ENCODE data around the gene ORC3. TPM values are rescaled to one million over a fixed set of nuclear protein-coding genes. Genes with fewer than 3 reads are reported as not detected.

ORC3 gene
- total and polyA plus RNA-seq, 2 donors (not counting 3 experiments of a cell fraction or from before 2014, with no cell fraction given): 9.2 to 17.9 TPM

DNA sequence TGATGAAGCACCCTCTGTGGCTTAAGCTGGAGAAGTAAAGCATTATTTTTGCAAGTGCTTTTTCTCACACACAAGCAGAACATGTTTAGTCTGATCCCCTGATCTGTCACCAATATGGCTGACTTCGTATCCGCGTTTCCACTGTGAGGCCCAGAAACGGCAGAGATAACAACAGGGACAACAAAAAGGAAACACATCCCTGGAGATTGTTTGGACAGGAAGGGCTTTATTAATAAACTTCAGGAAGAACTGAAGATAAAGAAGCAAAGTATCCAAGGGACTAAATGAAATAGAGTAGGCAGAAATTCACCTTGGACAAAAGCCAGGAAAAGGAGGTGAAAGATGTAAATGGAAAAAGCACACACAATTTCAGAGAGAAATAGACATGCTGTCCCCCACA is 49.4 kb upstream of the ORC3 start:
- peak; percentile 89 for DNase-seq (ENCODE audit: low read depth, low spot score)
- H3K9me1 ChIP-seq (replicated peaks; ENCODE audit: control insufficient read depth, extremely low read depth, insufficient read depth, low read length): no peaks in the 10 kb centered on the region
- no peaks in the 10 kb centered on the region for H3K79me2 ChIP-seq (ENCODE audit: control insufficient read depth, insufficient read depth, low read length)
- FAIRE-seq: no peak
- no peaks in the 10 kb centered on the region for H3K4me1 ChIP-seq (ENCODE audit: control insufficient read depth, extremely low read depth, insufficient read depth, low read length)
- peak overlapping the region; percentile 18 for H3K4me2 ChIP-seq (ENCODE audit: insufficient read depth, low read length)
- H3K9me3 ChIP-seq (replicated peaks; ENCODE audit: control insufficient read depth, insufficient read depth, low read length): no peaks in the 10 kb centered on the region
- H3K27me3 ChIP-seq (ENCODE audit: control insufficient read depth in 2 of 2, insufficient read depth in 2 of 2, low read length in 2 of 2): no peaks in the 10 kb centered on the region
- intact Hi-C loops (cut with micrococcal nuclease) (loop anchor here (1.0 kb wide), 1 partner anchor 162 kb away; the partner anchor contains the start of gene AKIRIN2), dilution Hi-C loops (cut with MboI; ENCODE audit: extremely low pct_ligation_motif_present, low sequenced_read_pairs) (no loop called here)
- POLR2A ChIA-PET: no interaction called here
- H3K36me3 ChIP-seq (ENCODE audit: control insufficient read depth in 2 of 2, extremely low read depth in 1 of 2, insufficient read depth in 2 of 2, low read length in 2 of 2): peaks cover 4 to 5% of the 10 kb centered on the region in 2 experiments
- CTCF ChIA-PET: no interaction called here
- BruUV-seq (replicated peaks): no TSS peak
- no peak overlapping the region for H3K27ac ChIP-seq (ENCODE audit: insufficient read depth, low read depth, low read length)
- H3K4me3 ChIP-seq (replicated peaks in 1 of 3; ENCODE audit: insufficient read depth in 1 of 3, low read depth in 1 of 3, low read length in 3 of 3): no peak overlapping the region
- no peaks in the 10 kb centered on the region for H4K20me1 ChIP-seq (replicated peaks; ENCODE audit: control insufficient read depth, extremely low read depth, insufficient read depth, low read length)
- TF ChIP-seq GATA2 (IDR thresholded peaks at IDR 0.05; ENCODE audit: insufficient read depth, insufficient read length, low read depth, low read length): no peak
- TF ChIP-seq EZH2 (IDR thresholded peaks at IDR 0.05; ENCODE audit: borderline replicate concordance, low read depth, low read length, severe bottlenecking): no peak
- TF ChIP-seq MYC (IDR thresholded peaks at IDR 0.05; ENCODE audit: low read depth, low read length): no peak
- TF ChIP-seq, protein P1, sequence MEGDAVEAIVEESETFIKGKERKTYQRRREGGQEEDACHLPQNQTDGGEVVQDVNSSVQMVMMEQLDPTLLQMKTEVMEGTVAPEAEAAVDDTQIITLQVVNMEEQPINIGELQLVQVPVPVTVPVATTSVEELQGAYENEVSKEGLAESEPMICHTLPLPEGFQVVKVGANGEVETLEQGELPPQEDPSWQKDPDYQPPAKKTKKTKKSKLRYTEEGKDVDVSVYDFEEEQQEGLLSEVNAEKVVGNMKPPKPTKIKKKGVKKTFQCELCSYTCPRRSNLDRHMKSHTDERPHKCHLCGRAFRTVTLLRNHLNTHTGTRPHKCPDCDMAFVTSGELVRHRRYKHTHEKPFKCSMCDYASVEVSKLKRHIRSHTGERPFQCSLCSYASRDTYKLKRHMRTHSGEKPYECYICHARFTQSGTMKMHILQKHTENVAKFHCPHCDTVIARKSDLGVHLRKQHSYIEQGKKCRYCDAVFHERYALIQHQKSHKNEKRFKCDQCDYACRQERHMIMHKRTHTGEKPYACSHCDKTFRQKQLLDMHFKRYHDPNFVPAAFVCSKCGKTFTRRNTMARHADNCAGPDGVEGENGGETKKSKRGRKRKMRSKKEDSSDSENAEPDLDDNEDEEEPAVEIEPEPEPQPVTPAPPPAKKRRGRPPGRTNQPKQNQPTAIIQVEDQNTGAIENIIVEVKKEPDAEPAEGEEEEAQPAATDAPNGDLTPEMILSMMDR (IDR thresholded peaks at IDR 0.05; ENCODE audit: extremely low read depth in 1 of 2, insufficient read depth in 1 of 2, low read depth in 1 of 2, low read length in 2 of 2): no peak
- TF ChIP-seq POLR2A (IDR thresholded peaks at IDR 0.05; ENCODE audit: low read depth, low read length): no peak
- TF ChIP-seq POLR2AphosphoS5 (IDR thresholded peaks at IDR 0.05; ENCODE audit: insufficient read depth, low read depth, low read length): no peak
- TF ChIP-seq, protein P2, sequence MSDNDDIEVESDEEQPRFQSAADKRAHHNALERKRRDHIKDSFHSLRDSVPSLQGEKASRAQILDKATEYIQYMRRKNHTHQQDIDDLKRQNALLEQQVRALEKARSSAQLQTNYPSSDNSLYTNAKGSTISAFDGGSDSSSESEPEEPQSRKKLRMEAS (IDR thresholded peaks at IDR 0.05; ENCODE audit: insufficient read depth, insufficient read length): no peak
- H2AFZ ChIP-seq (ENCODE audit: low read depth, low read length): no peak overlapping the region
- no peak overlapping the region for H3K9ac ChIP-seq (replicated peaks; ENCODE audit: extremely low read depth, insufficient read depth, low read length)
